ENCODE measurements around the gene GLRX3.

GRCh38 chr10:130220251-130221185 is 84.3 kb downstream of the GLRX3 start:
- TF ChIP-seq CTCF (IDR thresholded peaks at IDR 0.05) (no peak), POLR2A (IDR thresholded peaks at IDR 0.05) (no peak)
